SK-N-SH (cell line): ENCODE measurements around the gene SORL1. TPM values are rescaled to one million over a fixed set of nuclear protein-coding genes. Genes with fewer than 3 reads are reported as not detected.

Experiments used
- CTCF ChIA-PET: fragments of 300-600, 350-600 bp; formaldehyde crosslinking; extraction: SDS; loops from one replicate; lab custom pipeline; 2021; lab: Yijun Ruan, JAX
- POLR2A ChIA-PET: fragments of 350-600 bp; sonication (Branson Sonifier 250); formaldehyde crosslinking; extraction: SDS; loops from one replicate; lab custom pipeline; 2020; ENCODE audit warnings: antibody characterized with exemption, inconsistent platforms; lab: Yijun Ruan, JAX
- DNase-seq: peaks from one replicate; pipeline ENCODE4 v3.0.0; 2012
- H2AFZ ChIP-seq: fragments of 200-600 bp; sonication (generic); 2 replicates; pipeline ENCODE4 v1.8.1; 2016; ENCODE audit warnings: antibody characterized with exemption, mild to moderate bottlenecking, low read depth
- H3F3A ChIP-seq: fragments of 200-600 bp; sonication (generic); replicated peaks from 2 replicates; pipeline ENCODE3; 2016; ENCODE audit warnings: antibody characterized with exemption, mild to moderate bottlenecking; ENCODE audit not compliant: insufficient read depth
- H3K27ac ChIP-seq, 2 experiments: fragments of 200-500 bp in 1 of 2; fragments of 200-600 bp in 1 of 2; sonication (Bioruptor generic) in 1 of 2; sonication (generic), shearing (Covaris generic) in 1 of 2; 2 replicates each; pipeline versions ENCODE4 v1.5.1 to v1.6.1; 2014 to 2016; ENCODE audit warnings: low read depth in 2 of 2, inconsistent platforms in 1 of 2, low read length in 1 of 2, mild to moderate bottlenecking in 1 of 2, mixed read lengths in 1 of 2
- H3K27me3 ChIP-seq: fragments of 200-600 bp; sonication (generic), shearing (Covaris generic); 2 replicates; pipeline ENCODE4 v1.6.1; 2016; ENCODE audit warnings: mixed run types; ENCODE audit not compliant: insufficient read depth
- H3K36me3 ChIP-seq, 2 experiments: fragments of 200-500 bp in 1 of 2; fragments of 200-600 bp in 1 of 2; sonication (Bioruptor generic) in 1 of 2; sonication (generic) in 1 of 2; replicated peaks in 1 of 2; 2 replicates each; pipeline versions ENCODE3 to v1.5.1; 2014 to 2016; ENCODE audit warnings: low read length in 1 of 2, mild to moderate bottlenecking in 1 of 2; ENCODE audit not compliant: insufficient read depth in 2 of 2, control insufficient read depth in 1 of 2
- H3K4me1 ChIP-seq, 2 experiments: fragments of 200-500 bp in 1 of 2; fragments of 200-600 bp in 1 of 2; sonication (Bioruptor generic) in 1 of 2; sonication (generic), shearing (Covaris generic) in 1 of 2; 2 replicates each; pipeline versions ENCODE4 v1.5.1 to v1.6.1; 2014 to 2016; ENCODE audit warnings: low read depth in 1 of 2, low read length in 1 of 2, mixed run types in 1 of 2; ENCODE audit not compliant: insufficient read depth in 2 of 2, control insufficient read depth in 1 of 2
- H3K4me2 ChIP-seq: fragments of 200-600 bp; sonication (generic), shearing (Covaris generic); 2 replicates; pipeline ENCODE4 v1.6.1; 2017; ENCODE audit warnings: mixed run types
- H3K4me3 ChIP-seq, 2 experiments: fragments of 200-500 bp in 1 of 2; fragments of 200-600 bp in 1 of 2; sonication (Bioruptor generic) in 1 of 2; sonication (generic), shearing (Covaris generic) in 1 of 2; 2 replicates each; pipeline versions ENCODE4 v1.5.1 to v1.8.1; 2014 to 2016; ENCODE audit warnings: low read depth in 2 of 2, inconsistent platforms in 1 of 2, low read length in 1 of 2, mild to moderate bottlenecking in 1 of 2, mixed read lengths in 1 of 2, moderate library complexity in 1 of 2
- H3K79me2 ChIP-seq: fragments of 200-600 bp; sonication (generic); 2 replicates; pipeline ENCODE4 v1.8.1; 2017; ENCODE audit warnings: mild to moderate bottlenecking; ENCODE audit not compliant: insufficient read depth
- H3K9ac ChIP-seq: fragments of 200-600 bp; sonication (generic); 2 replicates; pipeline ENCODE4 v1.6.1; 2017; ENCODE audit warnings: mixed run types
- H3K9me2 ChIP-seq: fragments of 200-600 bp; sonication (generic); 2 replicates; pipeline ENCODE4 v1.6.1; 2017; ENCODE audit warnings: mixed run types
- H3K9me3 ChIP-seq: fragments of 200-600 bp; sonication (generic); 2 replicates; pipeline ENCODE4 v1.6.1; 2017; ENCODE audit warnings: mixed run types, mild to moderate bottlenecking, moderate library complexity
- H4K20me1 ChIP-seq: fragments of 200-600 bp; sonication (generic); 2 replicates; pipeline ENCODE4 v1.6.1; 2017; ENCODE audit warnings: mild to moderate bottlenecking, mixed run types; ENCODE audit not compliant: insufficient read depth
- CHD2 ChIP-seq: fragments of 150-350 bp; IDR thresholded peaks from 2 replicates; pipeline ENCODE4 v1.6.1; 2018; ENCODE audit warnings: low read length; ENCODE audit not compliant: partially characterized antibody
- EP300 ChIP-seq, 2 experiments: IDR thresholded peaks; 2 replicates each; pipeline versions ENCODE4 v1.4.0 to v1.6.1; 2012; ENCODE audit warnings: borderline replicate concordance in 1 of 2, low read depth in 1 of 2, low read length in 1 of 2
- EZH2phosphoT487 ChIP-seq: fragments of 200-600 bp; sonication (generic); IDR thresholded peaks from 2 replicates; pipeline ENCODE4 v1.6.1; 2017; ENCODE audit warnings: low read depth, mixed run types, mild to moderate bottlenecking, antibody characterized with exemption, moderate library complexity, borderline replicate concordance
- FOSL2 ChIP-seq: IDR thresholded peaks from 2 replicates; pipeline ENCODE4 v1.4.0; 2012; ENCODE audit warnings: low read depth, mild to moderate bottlenecking, moderate library complexity, borderline replicate concordance
- FOXJ3 ChIP-seq: sonication (generic); formaldehyde crosslinking; IDR thresholded peaks from 2 replicates; pipeline ENCODE4 v1.5.1; 2020; ENCODE audit warnings: mild to moderate bottlenecking, missing genetic modification reagents
- GABPA ChIP-seq: IDR thresholded peaks from 2 replicates; pipeline ENCODE4 v1.4.0; 2012; ENCODE audit warnings: low read depth, mild to moderate bottlenecking
- IRF3 ChIP-seq: fragments of 150-350 bp; IDR thresholded peaks from 2 replicates; pipeline ENCODE4 v1.6.1; 2016; ENCODE audit warnings: mild to moderate bottlenecking, low read depth, low read length
- MAX ChIP-seq: IDR thresholded peaks from 2 replicates; pipeline ENCODE4 v1.4.0; 2012; ENCODE audit warnings: low read depth
- MEF2A ChIP-seq: IDR thresholded peaks from 2 replicates; pipeline ENCODE4 v1.4.0; 2012; ENCODE audit warnings: low read depth, borderline replicate concordance
- NFIC ChIP-seq: IDR thresholded peaks from 2 replicates; pipeline ENCODE4 v1.4.0; 2012; ENCODE audit warnings: borderline replicate concordance
- NRF1 ChIP-seq: IDR thresholded peaks from 2 replicates; pipeline ENCODE4 v1.6.1; 2012; ENCODE audit warnings: low read depth, mild to moderate bottlenecking, low read length
- PBX3 ChIP-seq: IDR thresholded peaks from 2 replicates; pipeline ENCODE4; 2012
- POLR2AphosphoS5 ChIP-seq: IDR thresholded peaks from 2 replicates; pipeline ENCODE4 v1.6.1; 2012; ENCODE audit warnings: low read depth, low read length
- RAD21 ChIP-seq: IDR thresholded peaks from 2 replicates; pipeline ENCODE4 v1.6.1; 2012; ENCODE audit warnings: mild to moderate bottlenecking, low read length
- RCOR1 ChIP-seq: fragments of 150-350 bp; IDR thresholded peaks from 2 replicates; pipeline ENCODE4 v1.6.1; 2017; ENCODE audit warnings: antibody characterized with exemption, low read length
- RFX5 ChIP-seq: IDR thresholded peaks from 2 replicates; pipeline ENCODE4 v1.6.1; 2012; ENCODE audit warnings: mild to moderate bottlenecking, improper control_type of control experiment, low read length
- RXRA ChIP-seq: IDR thresholded peaks from 2 replicates; pipeline ENCODE4 v1.4.0; 2012; ENCODE audit warnings: low read depth, mild to moderate bottlenecking, borderline replicate concordance
- SIN3A ChIP-seq: IDR thresholded peaks from 2 replicates; pipeline ENCODE4 v1.6.1; 2012; ENCODE audit warnings: low read depth, mild to moderate bottlenecking, low read length, moderate library complexity, borderline replicate concordance
- SMC3 ChIP-seq: IDR thresholded peaks from 2 replicates; pipeline ENCODE4 v1.6.1; 2012; ENCODE audit warnings: low read depth, low read length, improper control_type of control experiment
- TAF1 ChIP-seq: IDR thresholded peaks from 2 replicates; pipeline ENCODE4 v1.6.1; 2012; ENCODE audit warnings: low read depth, mild to moderate bottlenecking, low read length, moderate library complexity, borderline replicate concordance
- TCF12 ChIP-seq: IDR thresholded peaks from 2 replicates; pipeline ENCODE4 v1.4.0; 2012
- TEAD4 ChIP-seq: IDR thresholded peaks from 2 replicates; pipeline ENCODE4 v1.4.0; 2012; ENCODE audit warnings: mild to moderate bottlenecking, borderline replicate concordance; ENCODE audit not compliant: insufficient read depth
- YY1 ChIP-seq: IDR thresholded peaks from 2 replicates; pipeline ENCODE4 v1.4.0; 2012; ENCODE audit warnings: low read depth, mild to moderate bottlenecking
- WGBS: methylation state at CpG from one replicate; pipeline ENCODE4 v1.1.6; 2017; ENCODE audit warnings: low lambda C conversion rate; 5-methylcytosine and 5-hydroxymethylcytosine counted together
- polyA plus RNA-seq, 3 experiments: library from polyadenylated mRNA; depleted of rRNA; stranded (reverse); fragments of >200 nt; gene quantifications; 2 replicates each; pipeline ENCODE4 v1.2.3, GENCODE V29; 2012

SORL1 gene
- polyA plus RNA-seq, 1 of the 3 experiments (the other 2 are of a cell fraction), result 7.1 TPM

GRCh38 chr11:121467965-121468364 is 15.9 kb downstream of the SORL1 start:
- Histone ChIP-seq H3K4me2 (no peak overlapping the region), H3K79me2 (no peaks in the 10 kb centered on the region), H3F3A (peaks cover 19% of the 10 kb centered on the region), H3K9ac (no peak overlapping the region), H3K9me2 (no peaks in the 10 kb centered on the region), H3K27ac (no peak overlapping the region), H3K36me3 (no peaks in the 10 kb centered on the region), H3K4me1 (peaks cover 29 to 35% of the 10 kb centered on the region in 2 experiments), H2AFZ (no peak overlapping the region), H3K4me3 (no peak overlapping the region), H3K27me3 (no peaks in the 10 kb centered on the region), H4K20me1 (no peaks in the 10 kb centered on the region), H3K9me3 (no peaks in the 10 kb centered on the region)
- TF ChIP-seq FOXJ3 (CRISPR knock-in tag), result no peak
- TF ChIP-seq SIN3A, result no peak
- no peak for TF ChIP-seq FOSL2
- no peak for TF ChIP-seq YY1
- TF ChIP-seq MAX, result no peak
- TF ChIP-seq RXRA, result no peak
- TF ChIP-seq GABPA, result no peak
- DNase-seq, result no peak
- ChIA-PET POLR2A (no interaction called here), CTCF (interaction anchor here (0.7 to 1.5 kb wide), 3 partner anchors 15 to 359 kb away, joined by 3 to 4 read pairs (median 3); no protein-coding TSS in a partner anchor)
- 95% methylated on average over 10 of the region's 10 CpGs for WGBS

GRCh38 chr11:121469910-121470309 is 17.8 kb downstream of the SORL1 start:
- Histone ChIP-seq H2AFZ (no peak overlapping the region), H3K27ac (no peak overlapping the region), H3K9me2 (no peaks in the 10 kb centered on the region), H3K4me1 (peaks cover 20 to 24% of the 10 kb centered on the region in 2 experiments), H3K4me2 (no peak overlapping the region), H3K9me3 (no peaks in the 10 kb centered on the region), H4K20me1 (no peaks in the 10 kb centered on the region), H3F3A (peaks cover 4% of the 10 kb centered on the region), H3K27me3 (no peaks in the 10 kb centered on the region), H3K36me3 (no peaks in the 10 kb centered on the region), H3K4me3 (no peak overlapping the region), H3K79me2 (no peaks in the 10 kb centered on the region), H3K9ac (no peak overlapping the region)
- 88% methylated on average over 5 of the region's 5 CpGs for WGBS
- ChIA-PET CTCF (interaction anchor here (0.5 to 1.0 kb wide), 3 partner anchors 55 to 178 kb away, joined by 3 to 5 read pairs (median 3); no protein-coding TSS in a partner anchor), POLR2A (no interaction called here)
- TF ChIP-seq MEF2A (no peak), PBX3 (no peak), NRF1 (no peak), EZH2phosphoT487 (no peak), CHD2 (no peak), NFIC (no peak)
- DNase-seq, result no peak

GRCh38 chr11:121471167-121471566 is 19.1 kb downstream of the SORL1 start:
- no peaks in the 10 kb centered on the region for H3K79me2 ChIP-seq
- H3K9me3 ChIP-seq, result no peaks in the 10 kb centered on the region
- no peaks in the 10 kb centered on the region for H4K20me1 ChIP-seq
- ChIA-PET CTCF (no interaction called here), POLR2A (no interaction called here)
- no peak overlapping the region for H3K27ac ChIP-seq
- no peak overlapping the region for H3K9ac ChIP-seq
- no peaks in the 10 kb centered on the region for H3K9me2 ChIP-seq
- no peak overlapping the region for H3K4me2 ChIP-seq
- no peaks in the 10 kb centered on the region for H3K36me3 ChIP-seq
- no peak overlapping the region for H3K4me3 ChIP-seq
- no peaks in the 10 kb centered on the region for H3F3A ChIP-seq
- WGBS, result 86% methylated on average over 11 of the region's 12 CpGs
- H3K27me3 ChIP-seq, result no peaks in the 10 kb centered on the region
- no peak overlapping the region for H2AFZ ChIP-seq
- H3K4me1 ChIP-seq, result peaks cover 13 to 14% of the 10 kb centered on the region in 2 experiments
- no peak for DNase-seq
- TF ChIP-seq EP300 (IDR thresholded peaks at IDR 0.05; ENCODE audit: borderline replicate concordance in 1 of 2, low read depth in 1 of 2, low read length in 1 of 2) (no peak), NFIC (no peak), TCF12 (no peak), YY1 (no peak), TAF1 (no peak), CHD2 (no peak), SMC3 (no peak), POLR2AphosphoS5 (no peak), RFX5 (no peak), TEAD4 (no peak), RCOR1 (no peak), IRF3 (no peak), RAD21 (no peak), RXRA (no peak)
